KBM-7 (cell line): ENCODE data around the gene SKOR2.
"Not testable (repeated sequence)": the region's sequence is repeated elsewhere in the genome, so short reads cannot be mapped to it uniquely, and the experiment has no call there.

Experiments
- DNase-seq: peaks from one replicate; pipeline ENCODE4 v3.0.0-alpha.2; 2015
- in situ Hi-C: fragments of 300-500 bp; cut with MboI; formaldehyde crosslinking; loops from 2 replicates; pipeline ENCODE4 v1.14.3; 2020; ENCODE audit warnings: low sequenced_read_pairs, low pct_unique_long_range_greater_than_20kb, mixed read lengths

The SKOR2 gene

GRCh38 chr18:47209171-47209570 lies 42.3 kb downstream of the SKOR2 start:
- no peak for DNase-seq
- in situ Hi-C loops, result loop anchor here (25.0 kb wide), 1 partner anchor 528 kb away; no protein-coding TSS in a partner anchor

- no peak for DNase-seq
- in situ Hi-C loops, result loop anchor here (25.0 kb wide), 1 partner anchor 530 kb away; no protein-coding TSS in a partner anchor
These were observed 44.4 kb downstream of the SKOR2 start for GRCh38 chr18:47206945-47207637.

- in situ Hi-C loops, result loop anchor here (25.0 kb wide), 1 partner anchor 532 kb away; no protein-coding TSS in a partner anchor
- peak; percentile 61 for DNase-seq
These were observed 46.4 kb downstream of the SKOR2 start for GRCh38 chr18:47204908-47205522.

- DNase-seq, result no peak
- in situ Hi-C loops, result loop anchor here (25.0 kb wide), 1 partner anchor 533 kb away; no protein-coding TSS in a partner anchor
These were observed 47.6 kb downstream of the SKOR2 start for GRCh38 chr18:47203626-47204464.

- in situ Hi-C loops, result not testable (repeated sequence)
- peak; percentile 49 for DNase-seq
These were observed 55.5 kb downstream of the SKOR2 start for GRCh38 chr18:47195961-47196360.

DNA sequence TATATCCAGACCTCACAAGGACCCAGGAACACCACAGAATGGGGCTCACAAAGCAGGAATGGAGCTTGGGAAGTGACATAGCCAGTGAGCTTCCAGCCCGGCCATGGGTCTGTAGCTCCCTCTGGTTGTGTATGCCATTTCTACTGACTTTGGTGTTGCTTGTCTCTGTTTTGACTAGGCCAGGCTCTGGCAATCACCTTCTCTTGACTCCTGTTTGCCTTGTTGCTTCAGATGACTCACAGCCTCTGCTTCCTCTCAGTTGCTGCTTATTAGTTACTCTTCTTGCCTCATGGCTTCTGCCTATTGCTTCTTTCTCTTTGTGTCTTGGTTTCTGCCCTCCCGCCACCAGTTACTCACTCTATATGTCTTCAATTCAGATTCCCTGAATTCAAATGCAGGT lies 59.5 kb downstream of the SKOR2 start:
- no peak for DNase-seq
- in situ Hi-C loops, result no loop called here

GRCh38 chr18:47187721-47188120 lies 63.7 kb downstream of the SKOR2 start:
- in situ Hi-C loops, result no loop called here
- DNase-seq, result no peak

- DNase-seq, result peak; percentile 48
- in situ Hi-C loops, result no loop called here
These were observed 66.9 kb downstream of the SKOR2 start for GRCh38 chr18:47184419-47185050.

DNA sequence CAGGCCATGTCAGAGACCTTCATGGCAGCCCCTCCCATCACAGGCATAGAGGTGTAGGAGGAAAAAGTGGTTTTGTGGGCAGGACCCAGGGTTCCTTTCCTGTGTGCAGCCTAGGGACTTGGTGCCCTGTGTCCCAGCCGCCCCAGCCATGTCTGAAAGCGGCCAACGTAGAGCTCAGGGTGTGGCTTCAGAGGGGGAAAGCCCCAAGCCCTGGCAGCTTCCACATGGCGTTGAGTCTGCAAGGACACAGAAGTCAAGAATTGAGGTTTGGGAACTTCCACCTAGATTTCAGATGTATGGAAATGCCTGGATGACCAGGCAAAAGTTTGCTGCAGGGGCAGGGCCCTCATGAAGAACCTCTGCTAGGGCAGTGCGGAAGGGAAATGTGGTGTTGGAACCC lies 69.3 kb downstream of the SKOR2 start:
- DNase-seq, in situ Hi-C loops: not testable (repeated sequence)

GRCh38 chr18:47180765-47181164 lies 70.7 kb downstream of the SKOR2 start:
- in situ Hi-C loops, result no loop called here
- no peak for DNase-seq

DNA sequence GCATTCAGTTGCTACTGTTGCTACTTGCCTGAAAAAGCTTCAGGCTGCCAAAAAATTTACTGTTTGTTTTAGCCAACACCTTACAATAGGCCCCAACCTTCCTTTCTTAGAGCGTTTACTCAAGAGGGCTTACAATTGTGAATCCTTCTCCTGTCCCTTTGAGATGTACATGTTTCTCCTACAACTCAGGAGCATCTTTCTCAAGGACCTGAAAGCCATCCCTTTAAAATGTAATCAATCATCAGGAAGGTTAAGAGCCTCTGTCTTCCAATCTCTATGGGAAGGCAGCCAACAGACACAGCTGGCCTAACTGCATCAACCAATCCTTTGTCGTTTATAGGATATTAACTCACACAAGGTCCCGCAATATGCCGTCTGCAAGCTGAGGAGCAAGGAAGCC lies 71.9 kb downstream of the SKOR2 start:
- no peak for DNase-seq
- in situ Hi-C loops, result no loop called here

GRCh38 chr18:47175898-47176575 lies 75.4 kb downstream of the SKOR2 start, which contains the start of gene IER3IP1:
TSS of gene IER3IP1 (minus strand) at chr18:47176364. CDS start at chr18:47176277, 87 bp downstream.
- DNase-seq, result peak; percentile 87
- in situ Hi-C loops, result no loop called here

- in situ Hi-C loops, result no loop called here
- no peak for DNase-seq
These were observed 76.1 kb downstream of the SKOR2 start for GRCh38 chr18:47175283-47175897.

- in situ Hi-C loops, result no loop called here
- DNase-seq, result no peak
These were observed 76.8 kb downstream of the SKOR2 start for GRCh38 chr18:47174545-47175116.

- no peak for DNase-seq
- in situ Hi-C loops, result no loop called here
These were observed 79.0 kb downstream of the SKOR2 start for GRCh38 chr18:47172476-47172875.

DNA sequence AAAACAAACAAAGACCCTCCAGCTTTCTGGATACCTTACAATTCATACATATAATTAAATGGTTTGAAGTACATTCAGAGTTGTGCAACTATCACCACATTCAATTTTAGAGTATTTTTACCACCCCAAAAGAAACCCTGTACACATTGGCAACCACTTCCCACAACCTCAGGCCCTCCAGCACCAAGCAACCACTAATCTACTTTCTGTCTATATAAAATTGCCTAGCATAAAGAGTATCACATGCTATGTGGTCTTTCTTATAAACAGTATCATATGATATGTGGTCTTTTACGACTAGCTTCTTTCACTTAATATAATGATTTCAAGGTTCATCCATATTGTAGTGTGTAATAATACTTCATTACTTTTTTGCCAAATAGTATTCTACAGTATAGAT lies 82.5 kb downstream of the SKOR2 start:
- in situ Hi-C loops, result no loop called here
- peak; percentile 8 for DNase-seq

DNA sequence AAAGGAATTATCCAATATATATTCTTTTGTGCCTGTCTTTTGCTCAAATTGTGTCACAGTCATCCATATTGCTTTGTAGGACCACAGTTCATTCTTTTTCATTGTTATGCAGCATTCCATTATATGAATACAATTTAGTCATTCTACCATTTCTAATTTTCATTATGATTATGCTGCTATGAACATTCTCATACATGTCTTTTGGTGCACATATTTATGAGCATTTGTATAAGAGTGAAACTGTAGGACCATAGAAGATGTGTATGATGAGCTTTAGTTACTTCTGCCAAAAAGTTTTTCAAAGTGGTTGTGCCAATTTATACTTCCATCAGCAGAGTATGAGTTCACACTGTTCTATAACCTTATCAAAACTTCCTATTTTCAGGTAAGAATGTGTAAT lies 83.0 kb downstream of the SKOR2 start:
- in situ Hi-C loops, result no loop called here
- DNase-seq, result no peak

DNA sequence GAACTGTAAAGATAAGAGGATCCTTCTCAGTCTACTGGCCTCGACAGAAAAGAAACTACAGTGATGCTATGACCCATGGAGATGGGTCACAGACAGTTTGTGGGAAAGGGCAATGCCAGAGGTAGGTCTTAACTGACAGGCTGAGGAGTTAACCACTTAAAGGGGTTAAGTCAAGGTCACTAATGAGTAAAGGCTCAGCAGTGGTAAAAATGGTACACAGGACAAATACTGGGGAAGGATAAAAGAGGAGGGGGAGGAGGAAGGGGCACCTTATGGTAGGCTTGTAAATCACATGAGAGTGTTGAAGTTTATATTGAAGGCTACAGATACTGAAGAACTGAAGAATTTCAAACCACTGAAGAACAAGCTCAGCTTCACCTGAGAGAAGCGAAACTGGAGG lies 85.2 kb downstream of the SKOR2 start:
- in situ Hi-C loops, result no loop called here
- no peak for DNase-seq
